ENCODE results near the gene DSCAM. TPM values are rescaled to one million over a fixed set of nuclear protein-coding genes. Genes with fewer than 3 reads are reported as not detected.

Gene DSCAM
- total RNA-seq, 1 donor from 2014 or later = not detected

DNA sequence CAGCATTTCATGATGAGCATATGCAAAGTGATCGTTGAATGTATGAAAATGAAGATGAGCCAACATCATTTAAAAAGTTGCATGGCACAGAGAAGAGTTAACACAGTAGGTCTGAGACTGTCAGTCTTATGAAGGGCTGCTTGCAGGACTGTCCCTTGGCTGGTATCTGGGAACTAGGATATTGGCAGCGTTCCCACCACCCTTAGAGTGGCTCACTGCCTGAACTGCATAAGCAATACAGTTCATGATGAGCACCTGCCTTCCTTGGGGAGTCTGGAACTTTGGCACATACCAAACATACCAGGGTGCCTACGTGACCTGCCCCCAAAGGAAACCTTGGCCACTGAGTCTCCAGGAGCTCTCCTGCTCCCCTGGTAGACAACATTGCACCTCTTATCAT lies 161.8 kb downstream of the DSCAM start:
- H3K27ac Mint-ChIP-seq (ENCODE audit: unreplicated experiment) = no peak overlapping the region
- H3K27me3 Mint-ChIP-seq (ENCODE audit: unreplicated experiment) = no peaks in the 10 kb centered on the region
- H3K9me3 Mint-ChIP-seq (ENCODE audit: unreplicated experiment) = peaks cover 20% of the 10 kb centered on the region
- no peak for DNase-seq (ENCODE audit: extremely low spot score, unreplicated experiment)
- TF ChIP-seq, protein P1, sequence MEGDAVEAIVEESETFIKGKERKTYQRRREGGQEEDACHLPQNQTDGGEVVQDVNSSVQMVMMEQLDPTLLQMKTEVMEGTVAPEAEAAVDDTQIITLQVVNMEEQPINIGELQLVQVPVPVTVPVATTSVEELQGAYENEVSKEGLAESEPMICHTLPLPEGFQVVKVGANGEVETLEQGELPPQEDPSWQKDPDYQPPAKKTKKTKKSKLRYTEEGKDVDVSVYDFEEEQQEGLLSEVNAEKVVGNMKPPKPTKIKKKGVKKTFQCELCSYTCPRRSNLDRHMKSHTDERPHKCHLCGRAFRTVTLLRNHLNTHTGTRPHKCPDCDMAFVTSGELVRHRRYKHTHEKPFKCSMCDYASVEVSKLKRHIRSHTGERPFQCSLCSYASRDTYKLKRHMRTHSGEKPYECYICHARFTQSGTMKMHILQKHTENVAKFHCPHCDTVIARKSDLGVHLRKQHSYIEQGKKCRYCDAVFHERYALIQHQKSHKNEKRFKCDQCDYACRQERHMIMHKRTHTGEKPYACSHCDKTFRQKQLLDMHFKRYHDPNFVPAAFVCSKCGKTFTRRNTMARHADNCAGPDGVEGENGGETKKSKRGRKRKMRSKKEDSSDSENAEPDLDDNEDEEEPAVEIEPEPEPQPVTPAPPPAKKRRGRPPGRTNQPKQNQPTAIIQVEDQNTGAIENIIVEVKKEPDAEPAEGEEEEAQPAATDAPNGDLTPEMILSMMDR (IDR thresholded peaks at IDR 0.05) = no peak
- no peak overlapping the region for H3K4me3 Mint-ChIP-seq (ENCODE audit: unreplicated experiment)
- H3K36me3 Mint-ChIP-seq (ENCODE audit: unreplicated experiment) = no peaks in the 10 kb centered on the region
- H3K4me1 Mint-ChIP-seq (ENCODE audit: unreplicated experiment) = no peaks in the 10 kb centered on the region

DNA sequence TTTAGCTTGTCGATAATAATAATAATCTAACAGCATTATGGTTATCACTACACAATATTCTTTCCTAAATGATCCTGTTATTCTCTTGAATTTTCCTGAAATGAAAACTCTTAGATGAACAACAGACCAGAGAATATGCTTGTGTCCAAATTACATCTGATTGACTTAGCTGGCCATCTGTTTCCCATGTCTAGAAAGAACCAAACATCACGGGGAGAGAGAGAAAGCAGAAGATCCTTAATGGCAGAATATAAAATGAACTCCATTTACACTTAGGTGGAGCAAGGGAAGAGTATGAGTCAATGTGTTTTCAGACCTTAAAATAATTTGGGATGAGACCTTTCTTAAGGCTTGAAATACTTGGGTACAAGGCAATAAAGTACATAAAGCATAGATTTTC lies 162.2 kb downstream of the DSCAM start:
- no peaks in the 10 kb centered on the region for H3K4me1 Mint-ChIP-seq (ENCODE audit: unreplicated experiment)
- H3K9me3 Mint-ChIP-seq (ENCODE audit: unreplicated experiment) = peaks cover 20% of the 10 kb centered on the region

DNA sequence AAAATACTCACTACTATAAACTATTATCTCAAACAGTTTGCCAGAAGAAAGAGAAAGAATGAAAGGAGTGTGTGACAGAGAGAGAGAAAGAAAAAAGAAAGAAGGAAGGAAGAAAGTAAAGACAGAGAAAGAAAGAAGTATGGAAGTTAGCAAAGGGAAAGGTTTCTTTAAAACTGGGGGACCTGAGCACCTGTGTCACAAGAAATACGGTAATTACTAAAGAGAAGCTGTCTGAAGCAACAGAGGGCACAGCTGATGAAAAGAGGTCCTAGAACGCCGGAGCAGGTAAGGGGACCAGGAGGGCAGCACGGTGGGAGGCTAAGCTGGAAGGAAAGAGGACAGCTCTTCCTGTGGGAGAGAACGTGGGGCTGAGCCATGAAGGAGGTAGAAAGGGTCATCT lies 163.6 kb downstream of the DSCAM start:
- DNase-seq (ENCODE audit: extremely low spot score, unreplicated experiment) = no peak
- H3K27me3 Mint-ChIP-seq (ENCODE audit: unreplicated experiment) = no peaks in the 10 kb centered on the region
- H3K4me1 Mint-ChIP-seq (ENCODE audit: unreplicated experiment) = no peaks in the 10 kb centered on the region
- H3K36me3 Mint-ChIP-seq (ENCODE audit: unreplicated experiment) = no peaks in the 10 kb centered on the region
- H3K4me3 Mint-ChIP-seq (ENCODE audit: unreplicated experiment) = no peak overlapping the region
- H3K27ac Mint-ChIP-seq (ENCODE audit: unreplicated experiment) = no peak overlapping the region
- H3K9me3 Mint-ChIP-seq (ENCODE audit: unreplicated experiment) = peaks cover 20% of the 10 kb centered on the region
- TF ChIP-seq, protein P1 (IDR thresholded peaks at IDR 0.05) = no peak

More for the DNA sequence above, 162.2 kb downstream of the DSCAM start:
- TF ChIP-seq, protein P1 (IDR thresholded peaks at IDR 0.05) = no peak
- H3K27ac Mint-ChIP-seq (ENCODE audit: unreplicated experiment) = no peak overlapping the region
- H3K4me3 Mint-ChIP-seq (ENCODE audit: unreplicated experiment) = no peak overlapping the region
- no peak for DNase-seq (ENCODE audit: extremely low spot score, unreplicated experiment)
- no peaks in the 10 kb centered on the region for H3K36me3 Mint-ChIP-seq (ENCODE audit: unreplicated experiment)
- no peaks in the 10 kb centered on the region for H3K27me3 Mint-ChIP-seq (ENCODE audit: unreplicated experiment)

DNA sequence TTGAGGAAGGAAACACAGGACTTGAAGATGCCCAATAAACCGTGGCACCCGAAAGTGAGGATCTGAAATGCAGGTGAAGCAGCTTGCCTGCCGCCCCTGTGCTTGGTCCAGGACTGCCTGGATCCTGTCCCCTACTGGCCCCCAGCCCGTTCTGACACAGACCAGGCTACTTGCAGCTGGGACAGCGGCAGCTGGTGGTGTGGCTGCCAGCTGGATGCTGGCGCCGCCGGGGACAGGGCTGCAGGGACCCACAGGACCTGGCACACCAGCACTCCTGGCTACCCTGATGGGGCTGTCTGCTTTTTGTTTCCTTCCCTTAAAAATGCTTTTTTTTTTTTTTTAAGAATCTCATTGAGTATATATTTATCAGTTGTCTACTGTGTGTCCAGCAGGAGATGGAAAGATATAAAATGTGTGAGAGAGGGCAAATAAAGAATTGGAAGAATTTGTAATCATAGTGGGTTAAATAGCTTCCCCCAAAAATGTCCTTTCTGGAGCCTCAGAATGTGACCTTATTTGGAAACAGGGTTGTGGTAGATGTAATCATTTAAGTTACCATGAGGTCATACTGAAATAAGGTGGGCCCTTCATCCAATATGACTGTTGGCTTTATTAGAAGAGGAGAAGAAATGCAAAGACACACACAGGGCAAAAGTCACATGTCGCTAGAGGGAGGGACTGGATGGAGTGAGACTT lies 165.6 kb downstream of the DSCAM start:
- no peak for DNase-seq (ENCODE audit: extremely low spot score, unreplicated experiment)
- TF ChIP-seq, protein P1 (IDR thresholded peaks at IDR 0.05) = no peak
- no peaks in the 10 kb centered on the region for H3K36me3 Mint-ChIP-seq (ENCODE audit: unreplicated experiment)
- H3K4me3 Mint-ChIP-seq (ENCODE audit: unreplicated experiment) = no peak overlapping the region
- H3K9me3 Mint-ChIP-seq (ENCODE audit: unreplicated experiment) = peaks cover 20% of the 10 kb centered on the region
- H3K4me1 Mint-ChIP-seq (ENCODE audit: unreplicated experiment) = no peaks in the 10 kb centered on the region
- no peak overlapping the region for H3K27ac Mint-ChIP-seq (ENCODE audit: unreplicated experiment)
- H3K27me3 Mint-ChIP-seq (ENCODE audit: unreplicated experiment) = no peaks in the 10 kb centered on the region

DNA sequence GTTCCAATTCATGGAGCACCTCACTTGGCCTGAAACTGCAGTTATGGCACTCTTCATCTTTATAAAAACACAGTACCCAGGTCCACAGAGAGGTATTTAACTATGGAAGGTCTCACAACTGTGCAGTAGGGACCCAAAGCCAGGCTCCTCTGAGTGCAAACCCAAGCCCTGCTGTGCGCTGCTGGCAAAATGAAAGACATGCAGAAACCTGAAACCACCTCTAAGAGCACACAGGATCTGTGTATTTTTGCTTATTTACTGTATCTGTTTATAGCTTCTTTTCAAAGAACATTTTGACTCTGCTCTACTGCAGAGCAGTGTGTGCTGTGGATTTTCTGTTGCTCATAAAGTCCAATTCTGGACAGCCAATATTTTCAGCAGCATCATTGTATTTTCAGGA lies 166.6 kb downstream of the DSCAM start:
- H3K9me3 Mint-ChIP-seq (ENCODE audit: unreplicated experiment) = peaks cover 24% of the 10 kb centered on the region
- TF ChIP-seq, protein P1 (IDR thresholded peaks at IDR 0.05) = no peak
- H3K4me1 Mint-ChIP-seq (ENCODE audit: unreplicated experiment) = no peaks in the 10 kb centered on the region
- no peak overlapping the region for H3K4me3 Mint-ChIP-seq (ENCODE audit: unreplicated experiment)
- no peaks in the 10 kb centered on the region for H3K36me3 Mint-ChIP-seq (ENCODE audit: unreplicated experiment)
- no peak for DNase-seq (ENCODE audit: extremely low spot score, unreplicated experiment)
- no peak overlapping the region for H3K27ac Mint-ChIP-seq (ENCODE audit: unreplicated experiment)
- H3K27me3 Mint-ChIP-seq (ENCODE audit: unreplicated experiment) = no peaks in the 10 kb centered on the region

Measured in osteocyte (in vitro differentiated cells).